Keratinocyte (primary cell): ENCODE data around the gene CIAO1. TPM values are rescaled to one million over a fixed set of nuclear protein-coding genes. Genes with fewer than 3 reads are reported as not detected.
"Not testable (repeated sequence)": the region's sequence is repeated elsewhere in the genome, so short reads cannot be mapped to it uniquely, and the experiment has no call there.

Experiments
- DNase-seq: peaks from one replicate; pipeline ENCODE4 v3.0.0-alpha.2; 2011; ENCODE audit warnings: low read depth, missing footprints, low spot score
- FAIRE-seq: peaks from 2 replicates; lab custom pipeline; 2011; peaks lifted over from hg19 to GRCh38; lab: Jason Lieb, UNC
- H2AFZ ChIP-seq: 2 replicates; pipeline ENCODE4 v1.6.0; 2012; ENCODE audit warnings: low read length, control low read depth, inconsistent platforms; ENCODE audit not compliant: control insufficient read depth
- H3K27ac ChIP-seq: 2 replicates; pipeline ENCODE4 v1.5.1; 2011; ENCODE audit warnings: low read length; ENCODE audit not compliant: control insufficient read depth, insufficient read depth
- H3K27me3 ChIP-seq: 3 replicates; pipeline ENCODE4 v1.6.0; 2011; ENCODE audit warnings: low read length; ENCODE audit not compliant: control insufficient read depth, insufficient read depth; ENCODE audit errors: extremely low read depth
- H3K36me3 ChIP-seq, 2 experiments: 2 replicates in 1 of 2; 3 replicates in 1 of 2; pipeline ENCODE4 v1.5.1; 2011; ENCODE audit warnings: low read length in 2 of 2, mild to moderate bottlenecking in 1 of 2; ENCODE audit not compliant: control insufficient read depth in 2 of 2, insufficient read depth in 2 of 2; ENCODE audit errors: extremely low read depth in 1 of 2
- H3K4me1 ChIP-seq: 3 replicates; pipeline ENCODE4 v1.5.1; 2011; ENCODE audit warnings: low read length; ENCODE audit not compliant: control insufficient read depth, insufficient read depth; ENCODE audit errors: extremely low read depth
- H3K4me2 ChIP-seq: 3 replicates; pipeline ENCODE4 v1.6.0; 2011; ENCODE audit warnings: low read depth, low read length; ENCODE audit not compliant: control insufficient read depth, insufficient read depth; ENCODE audit errors: extremely low read depth
- H3K4me3 ChIP-seq, 3 experiments: fragments of 200-600 bp in 1 of 3; sonication (generic) in 1 of 3; 2 replicates in 2 of 3; 3 replicates in 1 of 3; pipeline ENCODE4 v1.5.1; 2011 to 2016; ENCODE audit warnings: low read length in 3 of 3, mild to moderate bottlenecking in 3 of 3, control low read depth in 2 of 3, inconsistent platforms in 1 of 3, low read depth in 1 of 3, mixed read lengths in 1 of 3, mixed run types in 1 of 3, moderate library complexity in 1 of 3; ENCODE audit not compliant: control insufficient read depth in 2 of 3, insufficient read depth in 2 of 3; ENCODE audit errors: extremely low read depth in 1 of 3
- H3K79me2 ChIP-seq: 2 replicates; pipeline ENCODE4 v1.6.0; 2012; ENCODE audit warnings: low read length; ENCODE audit not compliant: control insufficient read depth, insufficient read depth
- H3K9ac ChIP-seq: 3 replicates; pipeline ENCODE4 v1.6.0; 2011; ENCODE audit warnings: low read length; ENCODE audit not compliant: control insufficient read depth, insufficient read depth; ENCODE audit errors: extremely low read depth
- H3K9me1 ChIP-seq: 3 replicates; pipeline ENCODE4 v1.6.0; 2011; ENCODE audit warnings: low read length; ENCODE audit not compliant: control insufficient read depth, insufficient read depth; ENCODE audit errors: extremely low read depth
- H3K9me3 ChIP-seq: 2 replicates; pipeline ENCODE4 v1.5.1; 2012; ENCODE audit warnings: low read depth, low read length; ENCODE audit not compliant: control insufficient read depth
- H4K20me1 ChIP-seq: 3 replicates; pipeline ENCODE4 v1.6.0; 2011; ENCODE audit warnings: low read length; ENCODE audit not compliant: control insufficient read depth, insufficient read depth; ENCODE audit errors: extremely low read depth
- CTCF ChIP-seq, 3 experiments: IDR thresholded peaks in 1 of 3; conservative IDR thresholded peaks in 1 of 3; optimal IDR thresholded peaks in 1 of 3; 2 replicates in 2 of 3; 3 replicates in 1 of 3; pipeline versions ENCODE3 to v1.5.1; 2011; ENCODE audit warnings: low read length in 3 of 3, mild to moderate bottlenecking in 3 of 3, moderate library complexity in 2 of 3, control low read depth in 1 of 3, inconsistent platforms in 1 of 3; ENCODE audit not compliant: insufficient read depth in 2 of 3; ENCODE audit errors: extremely low read depth in 1 of 3
- EZH2 ChIP-seq: IDR thresholded peaks from one replicate; pipeline ENCODE4 v1.6.1; 2012; ENCODE audit warnings: inconsistent platforms, mild to moderate bottlenecking, low read length, moderate library complexity
- dilution Hi-C: fragments of 300-500 bp; cut with MboI; formaldehyde crosslinking; loops from one replicate; pipeline ENCODE4 v1.7.0; 2020; ENCODE audit warnings: low sequenced_read_pairs; ENCODE audit not compliant: extremely low pct_ligation_motif_present
- polyA plus RNA-seq, 5 experiments: library from polyadenylated mRNA; depleted of rRNA in 3 of 5; stranded (reverse) in 3 of 5; stranded (forward) in 1 of 5; unstranded in 1 of 5; fragments of >200 nt; gene quantifications; 1 replicate in 1 of 5; 2 replicates in 3 of 5; 3 replicates in 1 of 5; pipeline versions ENCODE4 v1.2.1 to v1.2.3, GENCODE V29; 2011 to 2012; ENCODE audit warnings: missing spikeins in 2 of 5, low read depth in 1 of 5, low replicate concordance in 1 of 5

Gene CIAO1
- polyA plus RNA-seq, 1 donor (not counting 4 experiments of a cell fraction or from before 2014, with no cell fraction given), result 67.4 TPM

GRCh38 chr2:96256611-96257113 lies 9.4 kb upstream of the CIAO1 start:
- H3K27me3 ChIP-seq, result no peaks in the 10 kb centered on the region
- no peak overlapping the region for H3K9ac ChIP-seq
- no peak overlapping the region for H2AFZ ChIP-seq
- TF ChIP-seq CTCF (optimal IDR thresholded peaks at IDR 0.05 in 1 of 3, IDR thresholded peaks at IDR 0.05 in 1 of 3, conservative IDR thresholded peaks at IDR 0.05 in 1 of 3; ENCODE audit: extremely low read depth in 1 of 3, insufficient read depth in 2 of 3, low read length in 3 of 3) (no peak), EZH2 (no peak)
- DNase-seq (no peak), FAIRE-seq (no peak)
- H3K9me1 ChIP-seq, result no peaks in the 10 kb centered on the region
- H3K36me3 ChIP-seq, result peaks cover 33 to 39% of the 10 kb centered on the region in 2 experiments
- no peak overlapping the region for H3K27ac ChIP-seq
- H3K4me3 ChIP-seq, result no peak overlapping the region
- H4K20me1 ChIP-seq, result peaks cover 8% of the 10 kb centered on the region
- peaks cover 15% of the 10 kb centered on the region for H3K4me1 ChIP-seq
- H3K79me2 ChIP-seq, result peaks cover 40% of the 10 kb centered on the region
- H3K9me3 ChIP-seq, result no peaks in the 10 kb centered on the region
- H3K4me2 ChIP-seq, result no peak overlapping the region
- dilution Hi-C loops, result no loop called here

- H3K27ac ChIP-seq, H3K9me1 ChIP-seq, H3K4me2 ChIP-seq, H3K9ac ChIP-seq, H3K9me3 ChIP-seq, H2AFZ ChIP-seq, dilution Hi-C loops, H3K27me3 ChIP-seq, H4K20me1 ChIP-seq, H3K4me3 ChIP-seq, DNase-seq, FAIRE-seq: not testable (repeated sequence)
- Histone ChIP-seq H3K4me1 (peaks cover 22% of the 10 kb centered on the region), H3K36me3 (peaks cover 33 to 35% of the 10 kb centered on the region in 2 experiments), H3K79me2 (peaks cover 42% of the 10 kb centered on the region)
These were observed 8.3 kb upstream of the CIAO1 start for GRCh38 chr2:96257744-96258143.
